GM10266 (cell line): ENCODE measurements around the gene PPP6R2.

ENCODE experiments used
- DNase-seq: peaks from one replicate; pipeline ENCODE4 v3.0.0; 2012; ENCODE audit errors: extremely low spot score
- CTCF ChIP-seq: IDR thresholded peaks from 2 replicates; pipeline ENCODE4 v1.5.1; 2012; ENCODE audit warnings: mild to moderate bottlenecking, low read depth; ENCODE audit not compliant: control insufficient read depth, insufficient read depth; ENCODE audit errors: missing control alignments

Gene PPP6R2

GRCh38 chr22:50307890-50308596, 35.1 kb upstream of the PPP6R2 start:
- DNase-seq: no peak
- no peak for TF ChIP-seq CTCF

- DNase-seq: no peak
- no peak for TF ChIP-seq CTCF
Observed at GRCh38 chr22:50308597-50308935, 34.6 kb upstream of the PPP6R2 start.

GRCh38 chr22:50308986-50309600, 34.0 kb upstream of the PPP6R2 start:
- no peak for TF ChIP-seq CTCF
- no peak for DNase-seq

- DNase-seq: no peak
- no peak for TF ChIP-seq CTCF
Observed at GRCh38 chr22:50309601-50309991, 33.5 kb upstream of the PPP6R2 start.

GRCh38 chr22:50310031-50310722, 33.0 kb upstream of the PPP6R2 start:
- no peak for DNase-seq
- no peak for TF ChIP-seq CTCF

- no peak for TF ChIP-seq CTCF
- no peak for DNase-seq
Observed at GRCh38 chr22:50310949-50311444, 32.1 kb upstream of the PPP6R2 start.

GRCh38 chr22:50311606-50312351, 31.3 kb upstream of the PPP6R2 start:
- DNase-seq: no peak
- TF ChIP-seq CTCF: no peak
